Regular cardiac myocyte (primary cell): ENCODE measurements around the gene CGB8. TPM values are rescaled to one million over a fixed set of nuclear protein-coding genes. Genes with fewer than 3 reads are reported as not detected.

ENCODE experiments used
- total RNA-seq: library from RNA; depleted of rRNA; stranded (reverse); fragments of >200 nt; gene quantifications from 2 replicates; pipeline ENCODE4 v1.2.3, GENCODE V29; 2014

Gene CGB8
- total RNA-seq = not detected in 2 replicates

GRCh38 chr19:49049011-49049410 lies at the start of gene CGB8:
Gene CGB8 (minus strand): TSS chr19:49049111. CDS start chr19:49048739, 372 bp downstream.

GRCh38 chr19:49085020-49085867 lies 36.3 kb upstream of the CGB8 start, which contains the start of gene SNRNP70:
Gene SNRNP70 (plus strand): TSS chr19:49085451. CDS start chr19:49086415, 964 bp downstream.

GRCh38 chr19:49064768-49065611 lies 16.1 kb upstream of the CGB8 start, which contains the start of gene NTF4:
Gene NTF4 (minus strand): TSS chr19:49064818. CDS start chr19:49061997, 2,821 bp downstream.

GRCh38 chr19:49057636-49058234 lies 8.8 kb upstream of the CGB8 start, which contains the start of gene CGB7:
Gene CGB7 (minus strand): TSS chr19:49057749. CDS start chr19:49055375, 2,374 bp downstream.

GRCh38 chr19:49043548-49043947 lies 5.4 kb downstream of the CGB8 start, which contains the start of gene CGB5:
Gene CGB5 (plus strand): TSS chr19:49043848. CDS start chr19:49044210, 362 bp downstream.

GRCh38 chr19:49036815-49037214 lies 12.1 kb downstream of the CGB8 start, which contains the start of gene CGB1:
Gene CGB1 (minus strand): TSS chr19:49036895. CDS start chr19:49036711, 184 bp downstream.

GRCh38 chr19:49031642-49032301 lies 17.1 kb downstream of the CGB8 start, which contains the start of gene CGB2:
Gene CGB2 (plus strand): TSS chr19:49031890. CDS start chr19:49032096, 206 bp downstream.

GRCh38 chr19:49024233-49024632 lies 24.7 kb downstream of the CGB8 start, which contains the start of gene CGB3:
Gene CGB3 (minus strand): TSS chr19:49024333. CDS start chr19:49023971, 362 bp downstream.

GRCh38 chr19:49017041-49017665 lies 31.8 kb downstream of the CGB8 start, which contains the start of gene LHB:
Gene LHB (minus strand): TSS chr19:49017091. CDS start chr19:49017081, 10 bp downstream.

Other genes starting within 250 kb of the CGB8 start
- 27.9 and 48.3 TPM in 2 replicates for gene BCAT2, start 238.1 kb downstream of the CGB8 start, total RNA-seq
- gene HSD17B14, start 212.6 kb downstream of the CGB8 start, total RNA-seq = 0.38 and 2.5 TPM in 2 replicates
- gene PLEKHA4, start 180.5 kb downstream of the CGB8 start, total RNA-seq = 5.6 and 10.4 TPM in 2 replicates
- 41.6 and 98.9 TPM in 2 replicates for gene PPP1R15A, start 176.7 kb downstream of the CGB8 start, total RNA-seq
- not detected in 2 replicates for gene TULP2, start 150.4 kb downstream of the CGB8 start, total RNA-seq
- gene NUCB1, start 148.8 kb downstream of the CGB8 start, total RNA-seq = 93.0 and 130 TPM in 2 replicates
- 0.38 and 0.56 TPM in 2 replicates for gene DHDH, start 115.4 kb downstream of the CGB8 start, total RNA-seq
- 96.4 and 104 TPM in 2 replicates for gene BAX, start 94.2 kb downstream of the CGB8 start, total RNA-seq
- gene FTL, start 83.8 kb downstream of the CGB8 start, total RNA-seq = 1,571 and 5,527 TPM in 2 replicates
- gene GYS1, start 55.8 kb downstream of the CGB8 start, total RNA-seq = 47.5 and 56.9 TPM in 2 replicates
- gene RUVBL2, start 55.2 kb downstream of the CGB8 start, total RNA-seq = 138 and 392 TPM in 2 replicates
- not detected in 2 replicates for gene LHB, start 32.0 kb downstream of the CGB8 start, total RNA-seq
- gene CGB3, start 24.8 kb downstream of the CGB8 start, total RNA-seq = not detected in 2 replicates
- gene CGB2, start 17.2 kb downstream of the CGB8 start, total RNA-seq = not detected in 2 replicates
- gene CGB1, start 12.2 kb downstream of the CGB8 start, total RNA-seq = 0.28 TPM in 1 of 2 replicates, not detected in the other
- not detected in 2 replicates for gene CGB5, start 5.3 kb downstream of the CGB8 start, total RNA-seq
- 0.19 and 0.56 TPM in 2 replicates for gene CGB7, start 8.6 kb upstream of the CGB8 start, total RNA-seq
- not detected in 2 replicates for gene NTF4, start 15.7 kb upstream of the CGB8 start, total RNA-seq
- under 0.01 TPM in 1 of 2 replicates, not detected in the other for gene KCNA7, start 23.6 kb upstream of the CGB8 start, total RNA-seq
- 89.1 and 130 TPM in 2 replicates for gene SNRNP70, start 36.3 kb upstream of the CGB8 start, total RNA-seq
- gene LIN7B, start 65.3 kb upstream of the CGB8 start, total RNA-seq = 9.9 and 11.1 TPM in 2 replicates
- 0.58 and 0.85 TPM in 2 replicates for gene C19orf73, start 70.0 kb upstream of the CGB8 start, total RNA-seq
- gene PPFIA3, start 70.4 kb upstream of the CGB8 start, total RNA-seq = 1.7 and 4.5 TPM in 2 replicates
- gene HRC, start 106.3 kb upstream of the CGB8 start, total RNA-seq = under 0.01 and 1.4 TPM in 2 replicates
- 14.9 and 18.0 TPM in 2 replicates for gene TRPM4, start 108.7 kb upstream of the CGB8 start, total RNA-seq